Transverse colon (tissue), 4 donors: ENCODE measurements around the gene KAZN.

Experiments
- EP300 ChIP-seq: sonication (generic); formaldehyde crosslinking; IDR thresholded peaks from one replicate; pipeline ENCODE4 v1.6.1; 2017; ENCODE audit warnings: antibody characterized with exemption, low read depth
- POLR2AphosphoS5 ChIP-seq, 3 donors: sonication (generic); formaldehyde crosslinking; IDR thresholded peaks; one replicate each; pipeline ENCODE4 v1.6.1; 2016; ENCODE audit warnings: antibody characterized with exemption in 3 of 3
- TF ChIP-seq, protein P1 (sequence below), 5 experiments: fragments of 200-600 bp in 3 of 5; fragments of 450-650 bp in 2 of 5; sonication (generic) in 3 of 5; IDR thresholded peaks; 1 replicate in 2 of 5; 2 replicates in 3 of 5; pipeline ENCODE4 v1.5.1; 2016 to 2017; ENCODE audit warnings: antibody characterized with exemption in 5 of 5, inconsistent platforms in 3 of 5, mild to moderate bottlenecking in 2 of 5, moderate library complexity in 1 of 5

- TF ChIP-seq, protein P1, sequence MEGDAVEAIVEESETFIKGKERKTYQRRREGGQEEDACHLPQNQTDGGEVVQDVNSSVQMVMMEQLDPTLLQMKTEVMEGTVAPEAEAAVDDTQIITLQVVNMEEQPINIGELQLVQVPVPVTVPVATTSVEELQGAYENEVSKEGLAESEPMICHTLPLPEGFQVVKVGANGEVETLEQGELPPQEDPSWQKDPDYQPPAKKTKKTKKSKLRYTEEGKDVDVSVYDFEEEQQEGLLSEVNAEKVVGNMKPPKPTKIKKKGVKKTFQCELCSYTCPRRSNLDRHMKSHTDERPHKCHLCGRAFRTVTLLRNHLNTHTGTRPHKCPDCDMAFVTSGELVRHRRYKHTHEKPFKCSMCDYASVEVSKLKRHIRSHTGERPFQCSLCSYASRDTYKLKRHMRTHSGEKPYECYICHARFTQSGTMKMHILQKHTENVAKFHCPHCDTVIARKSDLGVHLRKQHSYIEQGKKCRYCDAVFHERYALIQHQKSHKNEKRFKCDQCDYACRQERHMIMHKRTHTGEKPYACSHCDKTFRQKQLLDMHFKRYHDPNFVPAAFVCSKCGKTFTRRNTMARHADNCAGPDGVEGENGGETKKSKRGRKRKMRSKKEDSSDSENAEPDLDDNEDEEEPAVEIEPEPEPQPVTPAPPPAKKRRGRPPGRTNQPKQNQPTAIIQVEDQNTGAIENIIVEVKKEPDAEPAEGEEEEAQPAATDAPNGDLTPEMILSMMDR (IDR thresholded peaks at IDR 0.05) = no peak
- no peak for TF ChIP-seq POLR2AphosphoS5 (IDR thresholded peaks at IDR 0.05)
- no peak for TF ChIP-seq EP300
Observed at GRCh38 chr1:14794136-14794768, 195.8 kb downstream of the KAZN start.
